Activated CD4-positive, alpha-beta T cell treated with anti-CD3 and anti-CD28 coated beads, Interleukin-2, Interleukin-4, amounts not matched to agents 100 ng/mL and 50 ng/mL, durations not matched to agents 16 hours and 8 hours (primary cell): Measurements from ENCODE around the gene TMPRSS13.
"Not testable (repeated sequence)": the region's sequence is repeated elsewhere in the genome, so short reads cannot be mapped to it uniquely, and the experiment has no call there.

Experiments used
- DNase-seq: peaks from one replicate; pipeline ENCODE4 v3.0.0-alpha.2; 2020; ENCODE audit warnings: low spot score

TMPRSS13 gene

GRCh38 chr11:117871784-117872183 is 57.4 kb downstream of the TMPRSS13 start:
- no peak for DNase-seq

- no peak for DNase-seq
These were observed 58.0 kb downstream of the TMPRSS13 start for GRCh38 chr11:117871160-117871559.

GRCh38 chr11:117870103-117870952 is 58.9 kb downstream of the TMPRSS13 start:
- DNase-seq: no peak

- DNase-seq: no peak
These were observed 59.6 kb downstream of the TMPRSS13 start for GRCh38 chr11:117869604-117870003.

- DNase-seq: no peak
These were observed 60.2 kb downstream of the TMPRSS13 start for GRCh38 chr11:117868815-117869561.

GRCh38 chr11:117868088-117868487 is 61.1 kb downstream of the TMPRSS13 start:
- no peak for DNase-seq

GRCh38 chr11:117866526-117866925 is 62.7 kb downstream of the TMPRSS13 start:
- no peak for DNase-seq

GRCh38 chr11:117865546-117865945 is 63.7 kb downstream of the TMPRSS13 start:
- DNase-seq: not testable (repeated sequence)

GRCh38 chr11:117863383-117863782 is 65.8 kb downstream of the TMPRSS13 start:
- DNase-seq: no peak

- DNase-seq: no peak
These were observed 66.4 kb downstream of the TMPRSS13 start for GRCh38 chr11:117862753-117863152.

- no peak for DNase-seq
These were observed 67.0 kb downstream of the TMPRSS13 start for GRCh38 chr11:117862019-117862725.

- no peak for DNase-seq
These were observed 67.8 kb downstream of the TMPRSS13 start for GRCh38 chr11:117861151-117862018.

GRCh38 chr11:117860139-117860538 is 69.1 kb downstream of the TMPRSS13 start:
- DNase-seq: no peak

GRCh38 chr11:117859488-117860112 is 69.6 kb downstream of the TMPRSS13 start:
- DNase-seq: no peak

- DNase-seq: no peak
These were observed 70.1 kb downstream of the TMPRSS13 start for GRCh38 chr11:117859061-117859460.

- no peak for DNase-seq
These were observed 71.3 kb downstream of the TMPRSS13 start for GRCh38 chr11:117857734-117858414.

- DNase-seq: no peak
These were observed 73.1 kb downstream of the TMPRSS13 start for GRCh38 chr11:117855912-117856651.

GRCh38 chr11:117855186-117855845 is 73.9 kb downstream of the TMPRSS13 start:
- no peak for DNase-seq

GRCh38 chr11:117852309-117852708 is 76.9 kb downstream of the TMPRSS13 start:
- no peak for DNase-seq
